ENCODE results near the gene PTGIS. TPM values are rescaled to one million over a fixed set of nuclear protein-coding genes. Genes with fewer than 3 reads are reported as not detected.
"Not testable (repeated sequence)": the region's sequence is repeated elsewhere in the genome, so short reads cannot be mapped to it uniquely, and the experiment has no call there.

PTGIS gene
- total RNA-seq, 6 experiments from 2014 or later, result 0.05 TPM; not detected in 5

GRCh38 chr20:49566401-49567364 is 1.3 kb downstream of the PTGIS start:
- no peak overlapping the region for H3K27ac Mint-ChIP-seq
- no peaks in the 10 kb centered on the region for H3K36me3 Mint-ChIP-seq (ENCODE audit: low read depth)
- no peak for DNase-seq
- peaks cover 23% of the 10 kb centered on the region for H3K4me1 Mint-ChIP-seq (ENCODE audit: low read depth)
- peaks cover 32% of the 10 kb centered on the region for H3K27me3 Mint-ChIP-seq (ENCODE audit: insufficient read depth)
- H3K9me3 Mint-ChIP-seq, result no peaks in the 10 kb centered on the region
- H3K4me3 Mint-ChIP-seq, result no peak overlapping the region
- TF ChIP-seq, protein P1, sequence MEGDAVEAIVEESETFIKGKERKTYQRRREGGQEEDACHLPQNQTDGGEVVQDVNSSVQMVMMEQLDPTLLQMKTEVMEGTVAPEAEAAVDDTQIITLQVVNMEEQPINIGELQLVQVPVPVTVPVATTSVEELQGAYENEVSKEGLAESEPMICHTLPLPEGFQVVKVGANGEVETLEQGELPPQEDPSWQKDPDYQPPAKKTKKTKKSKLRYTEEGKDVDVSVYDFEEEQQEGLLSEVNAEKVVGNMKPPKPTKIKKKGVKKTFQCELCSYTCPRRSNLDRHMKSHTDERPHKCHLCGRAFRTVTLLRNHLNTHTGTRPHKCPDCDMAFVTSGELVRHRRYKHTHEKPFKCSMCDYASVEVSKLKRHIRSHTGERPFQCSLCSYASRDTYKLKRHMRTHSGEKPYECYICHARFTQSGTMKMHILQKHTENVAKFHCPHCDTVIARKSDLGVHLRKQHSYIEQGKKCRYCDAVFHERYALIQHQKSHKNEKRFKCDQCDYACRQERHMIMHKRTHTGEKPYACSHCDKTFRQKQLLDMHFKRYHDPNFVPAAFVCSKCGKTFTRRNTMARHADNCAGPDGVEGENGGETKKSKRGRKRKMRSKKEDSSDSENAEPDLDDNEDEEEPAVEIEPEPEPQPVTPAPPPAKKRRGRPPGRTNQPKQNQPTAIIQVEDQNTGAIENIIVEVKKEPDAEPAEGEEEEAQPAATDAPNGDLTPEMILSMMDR (IDR thresholded peaks at IDR 0.05), result no peak

- not testable (repeated sequence) for H3K27ac Mint-ChIP-seq; H3K9me3 Mint-ChIP-seq; H3K36me3 Mint-ChIP-seq (ENCODE audit: low read depth); DNase-seq; H3K4me3 Mint-ChIP-seq
- peaks cover 12% of the 10 kb centered on the region for H3K4me1 Mint-ChIP-seq (ENCODE audit: low read depth)
- H3K27me3 Mint-ChIP-seq (ENCODE audit: insufficient read depth), result peaks cover 30% of the 10 kb centered on the region
These were observed 2.9 kb downstream of the PTGIS start for GRCh38 chr20:49564991-49565390.

DNA sequence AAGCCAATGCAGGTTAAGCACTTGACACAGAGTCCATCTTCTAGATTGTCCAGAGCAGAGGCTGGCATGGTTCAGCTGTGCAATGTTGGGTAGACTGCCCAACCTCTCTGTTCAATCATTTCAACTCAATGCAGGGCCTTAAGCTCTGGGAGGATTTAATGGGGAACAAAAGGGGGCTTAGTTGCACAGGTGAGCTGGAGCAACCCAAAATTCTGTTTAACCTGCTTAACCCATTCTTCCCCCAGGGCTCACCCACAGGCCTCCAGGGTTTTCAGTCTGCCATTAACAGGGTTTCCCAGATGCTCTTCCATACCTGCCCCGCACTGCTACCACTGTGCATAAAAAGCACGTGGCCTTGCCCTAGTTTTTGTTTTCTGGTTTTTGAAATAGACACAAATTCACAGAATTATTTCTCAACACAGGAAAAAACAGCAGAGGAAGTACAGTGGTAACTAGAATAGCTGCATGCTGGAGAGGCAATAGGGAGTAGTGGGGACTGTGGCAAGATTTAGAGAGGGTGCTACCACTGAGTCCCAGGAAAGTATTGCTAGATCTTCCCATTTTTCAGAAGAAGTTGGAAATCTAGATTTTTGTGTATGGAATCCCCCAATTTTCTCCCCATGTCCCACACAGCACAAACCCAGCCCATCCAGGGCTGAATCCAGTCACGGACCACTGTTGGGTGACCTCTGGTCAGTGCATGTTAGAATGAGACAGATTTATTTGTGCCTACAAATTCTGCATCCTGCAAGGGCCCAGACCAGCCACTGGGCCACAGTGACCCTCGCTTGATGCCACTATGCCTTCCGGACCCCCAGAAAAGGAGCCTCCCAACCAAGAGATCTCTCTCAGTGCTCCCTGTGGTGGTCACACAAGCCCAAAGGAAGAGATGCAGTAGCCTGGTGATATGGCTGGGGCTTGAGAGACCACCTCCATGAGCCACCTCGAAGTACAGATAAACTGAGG is 4.6 kb downstream of the PTGIS start:
- Mint-ChIP-seq H3K4me1 (ENCODE audit: low read depth) (peaks cover 25% of the 10 kb centered on the region), H3K4me3 (no peak overlapping the region), H3K27ac (peak overlapping the region; percentile 14; the same call in 1 of the 2 replicates), H3K9me3 (no peaks in the 10 kb centered on the region), H3K27me3 (ENCODE audit: insufficient read depth) (peaks cover 20% of the 10 kb centered on the region), H3K36me3 (ENCODE audit: low read depth) (no peaks in the 10 kb centered on the region)
- TF ChIP-seq, protein P1 (IDR thresholded peaks at IDR 0.05), result no peak
- DNase-seq, result no peak

DNA sequence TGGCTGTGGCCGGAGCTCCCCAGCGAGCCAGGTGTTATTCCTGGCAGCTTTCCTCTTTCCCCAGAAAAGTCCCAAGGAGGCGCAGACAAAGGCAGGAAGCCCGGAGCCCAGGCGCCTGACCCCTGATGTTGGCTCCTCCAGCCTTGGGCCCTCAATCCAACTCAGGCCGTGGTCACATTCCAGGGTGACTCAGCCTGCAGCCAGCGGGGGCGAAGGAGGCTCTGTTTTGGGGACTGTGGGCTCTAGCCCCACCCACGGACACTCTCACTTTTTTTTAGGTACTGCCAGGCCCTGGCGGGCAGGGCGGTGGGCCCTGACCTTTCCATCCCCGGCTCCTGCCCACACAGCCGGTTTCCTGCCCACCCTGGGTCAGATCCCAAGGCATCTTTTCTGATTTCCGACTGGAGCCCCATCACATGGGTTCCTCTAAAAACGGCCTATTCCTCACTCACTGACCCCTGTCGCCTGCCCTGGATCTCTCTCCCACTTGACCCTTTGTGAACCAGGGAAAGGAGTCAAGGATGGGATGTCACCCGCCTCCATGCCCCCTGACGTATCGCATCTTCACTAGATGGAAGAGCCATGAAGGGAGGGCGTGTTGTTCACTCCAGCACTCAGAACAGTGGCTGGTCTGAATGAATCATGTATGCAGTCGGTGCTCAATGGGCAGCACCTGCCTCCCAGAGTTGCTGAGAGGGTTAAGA is 5.5 kb downstream of the PTGIS start:
- TF ChIP-seq, protein P1 (IDR thresholded peaks at IDR 0.05), result no peak
- peak; percentile 60 for DNase-seq
- H3K27me3 Mint-ChIP-seq (ENCODE audit: insufficient read depth), result peaks cover 24% of the 10 kb centered on the region
- H3K4me3 Mint-ChIP-seq, result peak overlapping the region; percentile 53; the same call in 1 of the 2 replicates
- no peaks in the 10 kb centered on the region for H3K36me3 Mint-ChIP-seq (ENCODE audit: low read depth)
- H3K9me3 Mint-ChIP-seq, result no peaks in the 10 kb centered on the region
- peaks cover 33% of the 10 kb centered on the region for H3K4me1 Mint-ChIP-seq (ENCODE audit: low read depth)
- H3K27ac Mint-ChIP-seq, result peak overlapping the region; percentile 14; the same call in 1 of the 2 replicates

DNA sequence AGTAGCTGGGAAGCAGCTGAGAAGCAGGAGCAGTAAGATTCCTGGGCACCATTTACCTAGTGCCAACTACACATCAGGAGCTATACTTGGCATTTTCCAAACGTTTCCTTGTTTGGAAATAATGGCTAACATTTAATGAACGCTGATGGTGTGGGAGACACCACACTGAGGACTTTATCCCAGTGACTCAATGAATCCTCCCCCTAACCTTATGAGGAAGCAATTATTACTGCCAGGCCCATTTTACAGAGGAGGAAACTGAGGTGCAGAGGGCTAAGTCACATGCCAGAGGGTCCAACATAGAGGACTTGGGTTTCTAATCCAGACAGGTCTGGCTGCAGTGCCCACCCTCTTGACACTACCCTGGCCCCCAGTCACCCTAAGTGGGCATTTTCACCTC is 6.1 kb downstream of the PTGIS start:
- Mint-ChIP-seq H3K4me3 (no peak overlapping the region; the same call in 1 of the 2 replicates), H3K27me3 (ENCODE audit: insufficient read depth) (peaks cover 22% of the 10 kb centered on the region), H3K9me3 (no peaks in the 10 kb centered on the region), H3K27ac (no peak overlapping the region), H3K36me3 (ENCODE audit: low read depth) (no peaks in the 10 kb centered on the region), H3K4me1 (ENCODE audit: low read depth) (peaks cover 40% of the 10 kb centered on the region)
- TF ChIP-seq, protein P1 (IDR thresholded peaks at IDR 0.05), result no peak
- no peak for DNase-seq

All from HFFc6 (cell line).